Keratinocyte (primary cell): ENCODE measurements around the gene IGFL4.

ENCODE experiments used
- EZH2 ChIP-seq: IDR thresholded peaks from one replicate; pipeline ENCODE4 v1.6.1; 2012; ENCODE audit warnings: inconsistent platforms, mild to moderate bottlenecking, low read length, moderate library complexity
- TF ChIP-seq, protein P1 (sequence below), 3 experiments: IDR thresholded peaks in 1 of 3; conservative IDR thresholded peaks in 1 of 3; optimal IDR thresholded peaks in 1 of 3; 2 replicates in 2 of 3; 3 replicates in 1 of 3; pipeline versions ENCODE3 to v1.5.1; 2011; ENCODE audit warnings: low read length in 3 of 3, mild to moderate bottlenecking in 3 of 3, moderate library complexity in 2 of 3, control low read depth in 1 of 3, inconsistent platforms in 1 of 3; ENCODE audit not compliant: insufficient read depth in 2 of 3; ENCODE audit errors: extremely low read depth in 1 of 3

DNA sequence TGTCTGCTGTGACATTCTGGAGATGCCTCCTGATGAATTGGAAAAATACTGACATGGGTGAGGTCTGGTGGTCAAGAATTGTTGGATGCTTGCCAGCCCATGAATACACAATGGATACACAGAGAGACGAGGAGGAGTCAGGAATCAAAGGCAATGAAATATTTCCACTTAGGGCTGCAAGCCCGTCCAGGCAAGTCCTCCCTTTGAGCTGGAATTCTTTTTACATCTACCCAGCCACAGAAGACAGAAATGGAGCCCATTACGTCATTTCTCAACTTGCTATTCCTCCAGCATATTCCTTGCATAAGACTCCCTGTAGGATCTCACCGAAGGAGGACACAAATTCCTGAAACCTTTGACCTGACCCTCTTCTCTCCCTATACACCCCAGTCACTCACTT is 15.7 kb upstream of the IGFL4 start:
- TF ChIP-seq, protein P1, sequence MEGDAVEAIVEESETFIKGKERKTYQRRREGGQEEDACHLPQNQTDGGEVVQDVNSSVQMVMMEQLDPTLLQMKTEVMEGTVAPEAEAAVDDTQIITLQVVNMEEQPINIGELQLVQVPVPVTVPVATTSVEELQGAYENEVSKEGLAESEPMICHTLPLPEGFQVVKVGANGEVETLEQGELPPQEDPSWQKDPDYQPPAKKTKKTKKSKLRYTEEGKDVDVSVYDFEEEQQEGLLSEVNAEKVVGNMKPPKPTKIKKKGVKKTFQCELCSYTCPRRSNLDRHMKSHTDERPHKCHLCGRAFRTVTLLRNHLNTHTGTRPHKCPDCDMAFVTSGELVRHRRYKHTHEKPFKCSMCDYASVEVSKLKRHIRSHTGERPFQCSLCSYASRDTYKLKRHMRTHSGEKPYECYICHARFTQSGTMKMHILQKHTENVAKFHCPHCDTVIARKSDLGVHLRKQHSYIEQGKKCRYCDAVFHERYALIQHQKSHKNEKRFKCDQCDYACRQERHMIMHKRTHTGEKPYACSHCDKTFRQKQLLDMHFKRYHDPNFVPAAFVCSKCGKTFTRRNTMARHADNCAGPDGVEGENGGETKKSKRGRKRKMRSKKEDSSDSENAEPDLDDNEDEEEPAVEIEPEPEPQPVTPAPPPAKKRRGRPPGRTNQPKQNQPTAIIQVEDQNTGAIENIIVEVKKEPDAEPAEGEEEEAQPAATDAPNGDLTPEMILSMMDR (optimal IDR thresholded peaks at IDR 0.05 in 1 of 3, IDR thresholded peaks at IDR 0.05 in 1 of 3, conservative IDR thresholded peaks at IDR 0.05 in 1 of 3; ENCODE audit: extremely low read depth in 1 of 3, insufficient read depth in 2 of 3, low read length in 3 of 3) = no peak
- TF ChIP-seq EZH2 = no peak
